NB4 (cell line): ENCODE results near the gene LMAN2.

ENCODE experiments used
- DNase-seq: peaks from one replicate; pipeline ENCODE4 v3.0.0; 2010; ENCODE audit warnings: low read depth
- H3K4me3 ChIP-seq: one replicate; pipeline ENCODE4 v1.5.1; 2011; ENCODE audit warnings: mild to moderate bottlenecking, low read depth, low read length, moderate library complexity
- CTCF ChIP-seq: IDR thresholded peaks from one replicate; pipeline ENCODE4 v1.5.1; 2012; ENCODE audit warnings: low read depth, low read length
- MYC ChIP-seq: IDR thresholded peaks from 2 replicates; pipeline ENCODE4 v1.6.1; 2011; ENCODE audit warnings: low read depth, low read length
- POLR2A ChIP-seq: IDR thresholded peaks from 2 replicates; pipeline ENCODE4 v1.6.1; 2011; ENCODE audit warnings: mild to moderate bottlenecking; ENCODE audit not compliant: insufficient read length; ENCODE audit errors: extremely low read depth
- TF ChIP-seq, protein P1 (sequence below): IDR thresholded peaks from 2 replicates; pipeline ENCODE4 v1.6.1; 2011; ENCODE audit warnings: low read depth, low read length

Gene LMAN2

DNA sequence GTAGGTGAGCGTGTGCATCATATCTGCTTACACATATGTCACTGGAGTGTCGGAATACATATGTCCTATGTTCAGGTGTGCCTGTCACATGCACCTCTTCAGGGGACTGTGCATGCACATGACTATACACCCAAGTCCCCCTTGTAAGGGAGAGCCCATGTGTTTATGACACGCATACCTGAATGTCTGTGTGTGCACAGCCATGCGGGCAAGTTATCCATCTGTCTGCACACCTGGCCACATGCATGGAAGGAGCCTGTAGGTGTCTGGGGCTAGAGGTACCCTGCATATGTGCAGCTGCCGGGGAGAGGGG lies 5.6 kb upstream of the LMAN2 start:
- peak overlapping the region; percentile 81 for H3K4me3 ChIP-seq
- no peak for TF ChIP-seq MYC
- TF ChIP-seq, protein P1, sequence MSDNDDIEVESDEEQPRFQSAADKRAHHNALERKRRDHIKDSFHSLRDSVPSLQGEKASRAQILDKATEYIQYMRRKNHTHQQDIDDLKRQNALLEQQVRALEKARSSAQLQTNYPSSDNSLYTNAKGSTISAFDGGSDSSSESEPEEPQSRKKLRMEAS = no peak; the same call in 1 of the 2 replicates
- no peak for TF ChIP-seq POLR2A
- TF ChIP-seq CTCF = no peak
- DNase-seq = no peak

DNA sequence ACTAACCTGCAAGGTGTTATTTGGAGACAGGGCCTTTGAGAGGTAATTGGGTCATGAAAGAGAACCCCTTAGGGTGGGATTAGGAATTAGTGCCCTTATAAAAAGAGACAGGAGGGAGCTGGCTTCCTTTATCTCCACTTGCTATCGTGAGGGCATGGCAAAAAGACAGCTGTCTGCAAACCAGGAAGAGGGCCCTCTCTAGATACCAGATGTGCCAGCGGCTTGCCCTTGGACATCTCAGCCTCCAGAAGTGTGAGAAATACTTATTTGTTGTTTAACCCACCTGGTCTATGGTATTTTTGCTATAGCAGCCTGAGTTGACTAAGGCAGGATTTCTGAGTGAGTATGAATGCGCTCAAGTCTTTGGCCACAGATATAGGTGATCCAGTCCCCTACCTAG lies 5.3 kb upstream of the LMAN2 start:
- DNase-seq = peak; percentile 36
- H3K4me3 ChIP-seq = no peak overlapping the region
- TF ChIP-seq MYC (no peak), POLR2A (no peak), CTCF (no peak)
- TF ChIP-seq, protein P1 = no peak

DNA sequence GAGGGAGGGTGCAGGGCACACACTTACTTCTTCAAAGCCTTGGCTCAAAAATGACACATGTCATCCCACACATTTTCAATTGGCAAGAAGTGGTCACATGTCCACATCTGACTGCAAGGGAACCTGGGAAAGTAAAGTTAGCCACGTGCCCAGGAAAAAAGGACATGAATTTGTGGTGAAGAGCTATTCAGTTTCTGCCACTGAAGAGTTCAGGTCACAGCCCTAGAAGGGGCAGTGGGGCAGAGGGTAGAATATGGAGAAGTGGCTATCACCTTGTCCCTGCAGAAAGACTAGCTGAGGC lies 4.3 kb upstream of the LMAN2 start:
- H3K4me3 ChIP-seq = no peak overlapping the region
- DNase-seq = peak; percentile 56
- TF ChIP-seq, protein P1 = peak; percentile 87
- TF ChIP-seq POLR2A (no peak), MYC (no peak), CTCF (no peak)

DNA sequence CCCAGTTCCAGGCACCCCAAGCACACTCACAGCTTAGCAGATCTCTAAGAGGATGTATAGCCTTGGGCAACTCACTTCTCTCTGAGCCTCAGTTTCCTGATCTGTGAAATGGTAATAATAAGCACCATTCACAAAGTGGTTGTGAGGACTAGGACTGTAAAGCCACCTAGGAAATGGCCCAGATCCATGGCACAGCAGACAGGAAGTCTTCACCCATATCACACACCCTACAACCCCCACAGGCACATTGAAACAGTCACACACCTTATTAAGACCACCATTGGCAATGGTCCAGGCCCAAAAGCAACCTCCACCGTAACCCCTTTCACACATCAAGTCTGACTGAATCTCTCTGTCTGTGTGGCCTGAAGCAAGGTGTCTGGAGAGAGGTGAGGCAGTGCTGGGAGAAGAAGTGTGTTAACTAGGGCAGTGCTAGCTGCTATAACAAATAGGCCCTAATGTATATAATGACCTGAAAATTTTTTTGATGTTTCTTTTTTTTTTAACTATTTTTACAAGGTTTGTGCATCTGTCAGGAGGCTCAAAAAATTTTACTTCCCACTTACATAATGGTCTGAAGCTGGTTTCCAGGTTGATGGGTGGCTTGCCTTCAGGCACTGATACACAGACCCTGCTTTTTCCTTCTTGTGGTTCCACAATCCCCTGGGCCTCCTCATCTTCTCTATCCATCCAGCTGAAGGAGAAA lies 3.8 kb upstream of the LMAN2 start:
- DNase-seq = no peak
- TF ChIP-seq POLR2A (no peak), MYC (no peak), CTCF (no peak)
- TF ChIP-seq, protein P1 = no peak
- no peak overlapping the region for H3K4me3 ChIP-seq

GRCh38 chr5:177354711-177355110 lies 3.2 kb upstream of the LMAN2 start:
- TF ChIP-seq CTCF = no peak
- TF ChIP-seq, protein P1 = no peak
- no peak for TF ChIP-seq MYC
- TF ChIP-seq POLR2A = no peak
- DNase-seq = no peak
- H3K4me3 ChIP-seq = no peak overlapping the region
